H1 (cell line): ENCODE data around the gene GH1. TPM values are rescaled to one million over a fixed set of nuclear protein-coding genes. Genes with fewer than 3 reads are reported as not detected.
"Not testable (repeated sequence)": the region's sequence is repeated elsewhere in the genome, so short reads cannot be mapped to it uniquely, and the experiment has no call there.

ENCODE experiments used
- CTCF ChIA-PET: fragments of 300-600 bp; sonication (Branson Sonifier 250); formaldehyde crosslinking; loops from one replicate; lab custom pipeline; 2021; ENCODE audit not compliant: partially characterized antibody; lab: Charles Lee
- POLR2A ChIA-PET: fragments of 300-600 bp; sonication (Branson Sonifier 250); formaldehyde crosslinking; loops from one replicate; lab custom pipeline; 2021; ENCODE audit warnings: inconsistent platforms; ENCODE audit not compliant: partially characterized antibody; lab: Charles Lee
- DNase-seq, 2 experiments: peaks; one replicate each; pipeline versions ENCODE4 v3.0.0 to v3.0.0-alpha.2; 2010 to 2022; ENCODE audit warnings: low spot score in 2 of 2, low read depth in 1 of 2, mixed read lengths in 1 of 2
- FAIRE-seq: peaks from 2 replicates; lab custom pipeline; 2011; peaks lifted over from hg19 to GRCh38; lab: Jason Lieb, UNC
- H2AFZ ChIP-seq: 2 replicates; pipeline ENCODE4 v1.8.1; 2012; ENCODE audit warnings: low read length, inconsistent platforms
- H2AK5ac ChIP-seq: 2 replicates; pipeline ENCODE4 v1.6.1; 2013; ENCODE audit warnings: low read depth, low read length
- H2BK120ac ChIP-seq: replicated peaks from 2 replicates; pipeline ENCODE3; 2013; ENCODE audit warnings: low read depth, low read length, inconsistent platforms
- H2BK12ac ChIP-seq: 2 replicates; pipeline ENCODE4 v1.6.1; 2013; ENCODE audit warnings: low read depth, low read length
- H2BK15ac ChIP-seq: 2 replicates; pipeline ENCODE4 v1.6.1; 2013; ENCODE audit warnings: low read length
- H2BK20ac ChIP-seq: 2 replicates; pipeline ENCODE4 v1.6.1; 2013; ENCODE audit warnings: low read length
- H2BK5ac ChIP-seq: 2 replicates; pipeline ENCODE4 v1.6.1; 2013; ENCODE audit warnings: low read depth, low read length
- H3K14ac ChIP-seq: 2 replicates; pipeline ENCODE4 v1.6.1; 2013; ENCODE audit warnings: inconsistent platforms; ENCODE audit not compliant: insufficient read length
- H3K18ac ChIP-seq: 2 replicates; pipeline ENCODE4 v1.6.1; 2013; ENCODE audit warnings: low read length; ENCODE audit errors: extremely low read depth
- H3K23ac ChIP-seq: 2 replicates; pipeline ENCODE4 v1.6.1; 2013; ENCODE audit warnings: inconsistent platforms; ENCODE audit not compliant: insufficient read length
- H3K23me2 ChIP-seq: 2 replicates; pipeline ENCODE4 v1.6.1; 2013; ENCODE audit warnings: low read depth, low read length
- H3K27ac ChIP-seq: 2 replicates; pipeline ENCODE4 v1.6.1; 2011; ENCODE audit warnings: low read depth, low read length, inconsistent platforms
- H3K27me3 ChIP-seq, 4 experiments: replicated peaks in 1 of 4; 1 replicate in 1 of 4; 2 replicates in 3 of 4; pipeline versions ENCODE4 v1.6.1 to v1.8.1; 2011 to 2013; ENCODE audit warnings: low read length in 3 of 4, mild to moderate bottlenecking in 3 of 4, inconsistent platforms in 2 of 4, mixed read lengths in 2 of 4, moderate library complexity in 1 of 4; ENCODE audit not compliant: control insufficient read depth in 3 of 4, insufficient read depth in 3 of 4; ENCODE audit errors: extremely low read depth in 1 of 4
- H3K36me3 ChIP-seq, 4 experiments: 2 replicates each; pipeline versions ENCODE4 v1.6.1 to v1.8.1; 2011 to 2013; ENCODE audit warnings: mild to moderate bottlenecking in 4 of 4, low read length in 3 of 4, moderate library complexity in 2 of 4, control low read depth in 1 of 4, inconsistent platforms in 1 of 4; ENCODE audit not compliant: insufficient read depth in 4 of 4, control insufficient read depth in 2 of 4
- H3K4ac ChIP-seq: replicated peaks from 2 replicates; pipeline ENCODE3; 2013; ENCODE audit warnings: low read length, low read depth, mixed read lengths, inconsistent platforms; ENCODE audit not compliant: insufficient read length
- H3K4me1 ChIP-seq, 4 experiments: replicated peaks in 1 of 4; 1 replicate in 1 of 4; 2 replicates in 3 of 4; pipeline versions ENCODE4 v1.6.1 to v1.8.1; 2011 to 2013; ENCODE audit warnings: low read length in 3 of 4, inconsistent platforms in 2 of 4, mixed read lengths in 1 of 4; ENCODE audit not compliant: insufficient read depth in 4 of 4, control insufficient read depth in 3 of 4
- H3K4me2 ChIP-seq, 2 experiments: 2 replicates each; pipeline versions ENCODE4 v1.6.1 to v1.8.1; 2011 to 2013; ENCODE audit warnings: low read depth in 2 of 2, low read length in 2 of 2, control low read depth in 1 of 2, inconsistent platforms in 1 of 2, mild to moderate bottlenecking in 1 of 2; ENCODE audit not compliant: insufficient read depth in 1 of 2
- H3K4me3 ChIP-seq, 4 experiments: fragments of 200-600, 300-600 bp in 1 of 4; sonication (generic), shearing (Covaris generic), sonication (Bioruptor Twin) in 1 of 4; 2 replicates each; pipeline versions ENCODE4 v1.5.1 to v1.8.1; 2011 to 2016; ENCODE audit warnings: low read length in 4 of 4, low read depth in 3 of 4, control low read depth in 2 of 4, inconsistent platforms in 2 of 4, mild to moderate bottlenecking in 2 of 4, mixed read lengths in 1 of 4, moderate library complexity in 1 of 4; ENCODE audit not compliant: insufficient read depth in 2 of 4; ENCODE audit errors: extremely low read depth in 1 of 4
- H3K56ac ChIP-seq: replicated peaks from 2 replicates; pipeline ENCODE3; 2013; ENCODE audit warnings: low read depth, mild to moderate bottlenecking, mixed read lengths, low read length, inconsistent platforms; ENCODE audit not compliant: insufficient read length
- H3K79me1 ChIP-seq: 2 replicates; pipeline ENCODE4 v1.6.1; 2013; ENCODE audit warnings: low read depth, low read length, control low read depth
- H3K79me2 ChIP-seq, 2 experiments: 2 replicates each; pipeline versions ENCODE4 v1.6.1 to v1.8.1; 2012 to 2013; ENCODE audit warnings: low read length in 2 of 2, mild to moderate bottlenecking in 2 of 2, inconsistent platforms in 1 of 2; ENCODE audit not compliant: insufficient read depth in 2 of 2, control insufficient read depth in 1 of 2
- H3K9ac ChIP-seq, 4 experiments: replicated peaks in 1 of 4; 1 replicate in 1 of 4; 2 replicates in 3 of 4; pipeline versions ENCODE4 v1.6.1 to v1.8.1; 2011 to 2013; ENCODE audit warnings: low read depth in 3 of 4, low read length in 3 of 4, control low read depth in 2 of 4, mild to moderate bottlenecking in 2 of 4, moderate library complexity in 2 of 4, inconsistent platforms in 1 of 4; ENCODE audit errors: extremely low read depth in 1 of 4
- H3K9me3 ChIP-seq, 2 experiments: 2 replicates each; pipeline versions ENCODE4 v1.6.1 to v1.8.1; 2012 to 2013; ENCODE audit warnings: mild to moderate bottlenecking in 2 of 2, moderate library complexity in 2 of 2, control low read depth in 1 of 2, inconsistent platforms in 1 of 2, low read depth in 1 of 2, low read length in 1 of 2, mixed read lengths in 1 of 2; ENCODE audit not compliant: insufficient read depth in 2 of 2
- H4K20me1 ChIP-seq, 2 experiments: replicated peaks in 1 of 2; 2 replicates each; pipeline versions ENCODE3 to v1.8.1; 2011 to 2013; ENCODE audit warnings: inconsistent platforms in 2 of 2, low read length in 2 of 2, mild to moderate bottlenecking in 1 of 2; ENCODE audit not compliant: insufficient read depth in 2 of 2, control insufficient read depth in 1 of 2
- H4K5ac ChIP-seq: 2 replicates; pipeline ENCODE4 v1.6.1; 2013; ENCODE audit warnings: low read length, low read depth, mixed read lengths, inconsistent platforms; ENCODE audit not compliant: insufficient read length
- H4K8ac ChIP-seq: 2 replicates; pipeline ENCODE4 v1.8.0; 2013; ENCODE audit warnings: mild to moderate bottlenecking, moderate library complexity, low read length, inconsistent platforms; ENCODE audit not compliant: insufficient read depth; ENCODE audit errors: extremely low read depth
- H4K91ac ChIP-seq: replicated peaks from 2 replicates; pipeline ENCODE3; 2013; ENCODE audit warnings: low read length, mixed read lengths, inconsistent platforms; ENCODE audit not compliant: insufficient read length
- CREB1 ChIP-seq: IDR thresholded peaks from 2 replicates; pipeline ENCODE4 v1.6.1; 2012; ENCODE audit warnings: inconsistent platforms
- RAD21 ChIP-seq, 2 experiments: IDR thresholded peaks in 1 of 2; conservative IDR thresholded peaks in 1 of 2; 2 replicates each; pipeline ENCODE4 v1.6.1; 2011; ENCODE audit warnings: low read depth in 2 of 2, low read length in 2 of 2, improper control_type of control experiment in 1 of 2, inconsistent platforms in 1 of 2, mild to moderate bottlenecking in 1 of 2, moderate library complexity in 1 of 2
- SIN3A ChIP-seq, 2 experiments: IDR thresholded peaks in 1 of 2; conservative IDR thresholded peaks in 1 of 2; 2 replicates each; pipeline ENCODE4 v1.6.1; 2011 to 2012; ENCODE audit warnings: low read length in 2 of 2, improper control_type of control experiment in 1 of 2, low read depth in 1 of 2, mild to moderate bottlenecking in 1 of 2
- SP1 ChIP-seq: IDR thresholded peaks from 2 replicates; pipeline ENCODE4 v1.6.1; 2011; ENCODE audit warnings: low read depth, low read length
- WGBS, 2 experiments: shearing (Covaris generic) in 1 of 2; methylation state at CpG; one replicate each; pipeline versions ENCODE4 v1.1.6 to v1.1.7; 2013 to 2015; ENCODE audit warnings: low lambda C conversion rate in 2 of 2, mixed read lengths in 2 of 2, inconsistent platforms in 1 of 2, low coverage in 1 of 2, missing lambda C conversion rate in 1 of 2; ENCODE audit not compliant: insufficient replicate concordance in 2 of 2, insufficient coverage in 1 of 2, insufficient read length in 1 of 2; ENCODE audit errors: extremely low coverage in 1 of 2, missing lambda C conversion rate in 1 of 2; 5-methylcytosine and 5-hydroxymethylcytosine counted together
- polyA plus RNA-seq, 7 experiments: library from polyadenylated mRNA; depleted of rRNA in 3 of 7; stranded (reverse) in 5 of 7; unstranded in 2 of 7; fragments of >200 nt in 5 of 7; fragments of 200-250 nt in 2 of 7; gene quantifications; 1 replicate in 5 of 7; 2 replicates in 1 of 7; 4 replicates in 1 of 7; pipeline versions ENCODE4 v1.2.1 to v1.2.3, GENCODE V29; 2011 to 2013; ENCODE audit warnings: missing spikeins in 2 of 7, mixed read lengths in 2 of 7
- total RNA-seq: library from RNA; stranded (reverse); fragmentation: NEBNext Ultra II Directional; extraction: Animal tissue kit (Norgen Biotek cat#: 25700); gene quantifications from 2 replicates; pipeline ENCODE4 v1.2.1, GENCODE V29; 2021
- TF ChIP-seq, protein P1 (sequence below), 3 experiments: IDR thresholded peaks; 1 replicate in 2 of 3; 2 replicates in 1 of 3; pipeline versions ENCODE4 v1.5.1 to v1.6.1; 2011; ENCODE audit warnings: low read length in 3 of 3, mild to moderate bottlenecking in 3 of 3, inconsistent platforms in 2 of 3, low read depth in 1 of 3, moderate library complexity in 1 of 3; ENCODE audit not compliant: insufficient read depth in 1 of 3; ENCODE audit errors: control extremely low read depth in 1 of 3

The GH1 gene
- total and polyA plus RNA-seq, 2 of the 8 experiments (the other 6 are each of a cell fraction or from before 2014, with no cell fraction given), result 0.41 TPM; not detected in 1

DNA sequence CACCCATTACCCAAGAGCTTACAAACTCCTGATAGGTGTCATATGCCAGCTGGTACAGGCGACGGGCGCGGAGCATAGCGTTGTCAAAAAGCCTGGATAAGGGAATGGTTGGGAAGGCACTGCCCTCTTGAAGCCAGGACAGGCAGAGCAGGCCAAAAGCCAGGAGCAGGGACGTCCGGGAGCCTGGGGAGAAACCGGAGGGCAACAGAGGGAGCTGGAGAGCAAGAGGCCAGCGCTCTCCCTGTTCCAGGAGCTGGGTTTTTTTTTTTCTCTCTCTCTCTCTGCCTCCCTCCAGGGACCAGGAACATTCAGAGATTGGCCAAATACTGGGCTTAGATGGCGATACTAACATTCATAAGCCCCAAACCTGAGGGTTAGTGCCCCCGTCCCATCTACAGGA is 37.3 kb downstream of the GH1 start:
- H3K27ac ChIP-seq, H2BK15ac ChIP-seq, H3K56ac ChIP-seq, H4K91ac ChIP-seq, H4K5ac ChIP-seq, H2BK5ac ChIP-seq, H4K20me1 ChIP-seq, H3K23ac ChIP-seq, H3K79me1 ChIP-seq, H2AK5ac ChIP-seq, H2BK20ac ChIP-seq, H3K14ac ChIP-seq, H3K4ac ChIP-seq, H3K23me2 ChIP-seq, H3K27me3 ChIP-seq, H3K9me3 ChIP-seq, H4K8ac ChIP-seq, H2BK120ac ChIP-seq, H3K9ac ChIP-seq, H3K36me3 ChIP-seq, H3K79me2 ChIP-seq: not testable (repeated sequence)
- peak overlapping the region; percentile 68; the same call in 1 of the 2 replicates for H2BK12ac ChIP-seq
- POLR2A ChIA-PET, result interaction anchor here (0.6 to 1.1 kb wide), 4 partner anchors 16 to 264 kb away, joined by 3 to 4 read pairs (median 3); no protein-coding TSS in a partner anchor
- H2AFZ ChIP-seq, result peak overlapping the region; percentile 97
- peak overlapping the region; percentile 39 to 41; a peak in 3 of 4 replicates for H3K4me2 ChIP-seq
- WGBS, 2 experiments, result 37% methylated on average over 8 of the region's 11 CpGs; no CpG with 5 or more reads in 1 of the 2 experiments
- FAIRE-seq (peak; percentile 48), DNase-seq (peak in 1 of 2 experiments; percentile 77)
- H3K4me1 ChIP-seq, result peaks cover 3 to 15% (median 8%) of the 10 kb centered on the region in 4 experiments
- H3K4me3 ChIP-seq, result peak overlapping the region in 1 of 4 experiments; percentile 33; a peak in 2 of 8 replicates
- CTCF ChIA-PET, result interaction anchor here (0.6 to 4.5 kb wide), 31 partner anchors 8 to 476 kb away, joined by 3 to 66 read pairs (median 4); partner anchors contain the start of genes CSHL1, GH1 and ICAM2
- TF ChIP-seq RAD21 (IDR thresholded peaks at IDR 0.05 in 1 of 2, conservative IDR thresholded peaks at IDR 0.05 in 1 of 2; ENCODE audit: low read depth in 2 of 2, low read length in 2 of 2) (peak in 1 of 2 experiments; percentile 18; a peak in 1 of 4 replicates), SIN3A (conservative IDR thresholded peaks at IDR 0.05 in 1 of 2, IDR thresholded peaks at IDR 0.05 in 1 of 2; ENCODE audit: low read depth in 1 of 2, low read length in 2 of 2) (peak in 1 of 2 experiments; percentile 60; a peak in 1 of 4 replicates), SP1 (peak; percentile 93), CREB1 (0 out of 2 replicates have a peak, but pooled peaks have one; percentile 25)
- TF ChIP-seq, protein P1, sequence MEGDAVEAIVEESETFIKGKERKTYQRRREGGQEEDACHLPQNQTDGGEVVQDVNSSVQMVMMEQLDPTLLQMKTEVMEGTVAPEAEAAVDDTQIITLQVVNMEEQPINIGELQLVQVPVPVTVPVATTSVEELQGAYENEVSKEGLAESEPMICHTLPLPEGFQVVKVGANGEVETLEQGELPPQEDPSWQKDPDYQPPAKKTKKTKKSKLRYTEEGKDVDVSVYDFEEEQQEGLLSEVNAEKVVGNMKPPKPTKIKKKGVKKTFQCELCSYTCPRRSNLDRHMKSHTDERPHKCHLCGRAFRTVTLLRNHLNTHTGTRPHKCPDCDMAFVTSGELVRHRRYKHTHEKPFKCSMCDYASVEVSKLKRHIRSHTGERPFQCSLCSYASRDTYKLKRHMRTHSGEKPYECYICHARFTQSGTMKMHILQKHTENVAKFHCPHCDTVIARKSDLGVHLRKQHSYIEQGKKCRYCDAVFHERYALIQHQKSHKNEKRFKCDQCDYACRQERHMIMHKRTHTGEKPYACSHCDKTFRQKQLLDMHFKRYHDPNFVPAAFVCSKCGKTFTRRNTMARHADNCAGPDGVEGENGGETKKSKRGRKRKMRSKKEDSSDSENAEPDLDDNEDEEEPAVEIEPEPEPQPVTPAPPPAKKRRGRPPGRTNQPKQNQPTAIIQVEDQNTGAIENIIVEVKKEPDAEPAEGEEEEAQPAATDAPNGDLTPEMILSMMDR (IDR thresholded peaks at IDR 0.05; ENCODE audit: control extremely low read depth in 1 of 3, insufficient read depth in 1 of 3, low read depth in 1 of 3, low read length in 3 of 3), result peak; percentile 38 to 52 (median 47)
- peak overlapping the region; percentile 60 for H3K18ac ChIP-seq
